Subcutaneous abdominal adipose tissue (tissue), 5 donors: ENCODE measurements around the gene FUCA1.

Source experiments
- H3K27ac ChIP-seq: one replicate; pipeline ENCODE4 v1.7.0; 2013; ENCODE audit warnings: low read depth, mild to moderate bottlenecking, inconsistent platforms, low read length, moderate library complexity
- H3K27me3 ChIP-seq, 5 donors: one replicate each; pipeline ENCODE4 v1.7.0; 2013; ENCODE audit warnings: low read length in 5 of 5, inconsistent platforms in 1 of 5; ENCODE audit not compliant: control insufficient read depth in 5 of 5, insufficient read depth in 4 of 5
- H3K36me3 ChIP-seq, 5 donors: one replicate each; pipeline ENCODE4 v1.7.0; 2013; ENCODE audit warnings: low read length in 5 of 5; ENCODE audit not compliant: control insufficient read depth in 5 of 5, insufficient read depth in 5 of 5
- H3K4me1 ChIP-seq, 5 donors: one replicate each; pipeline ENCODE4 v1.7.0; 2013; ENCODE audit warnings: low read length in 5 of 5, mild to moderate bottlenecking in 3 of 5, moderate library complexity in 1 of 5; ENCODE audit not compliant: control insufficient read depth in 5 of 5, insufficient read depth in 5 of 5
- H3K4me3 ChIP-seq, 5 donors: one replicate each; pipeline ENCODE4 v1.7.0; 2013; ENCODE audit warnings: low read length in 5 of 5, low read depth in 1 of 5
- H3K9ac ChIP-seq, 5 donors: one replicate each; pipeline ENCODE4 v1.7.0; 2013; ENCODE audit warnings: low read length in 5 of 5, mild to moderate bottlenecking in 4 of 5, moderate library complexity in 3 of 5
- H3K9me3 ChIP-seq, 5 donors: one replicate each; pipeline ENCODE4 v1.7.0; 2013; ENCODE audit warnings: low read length in 5 of 5; ENCODE audit not compliant: control insufficient read depth in 5 of 5
- donor health status: healthy.
- donor health status: healthy.
- donor health status: healthy.
- donor health status: healthy.
- donor health status: healthy.

Gene FUCA1

DNA sequence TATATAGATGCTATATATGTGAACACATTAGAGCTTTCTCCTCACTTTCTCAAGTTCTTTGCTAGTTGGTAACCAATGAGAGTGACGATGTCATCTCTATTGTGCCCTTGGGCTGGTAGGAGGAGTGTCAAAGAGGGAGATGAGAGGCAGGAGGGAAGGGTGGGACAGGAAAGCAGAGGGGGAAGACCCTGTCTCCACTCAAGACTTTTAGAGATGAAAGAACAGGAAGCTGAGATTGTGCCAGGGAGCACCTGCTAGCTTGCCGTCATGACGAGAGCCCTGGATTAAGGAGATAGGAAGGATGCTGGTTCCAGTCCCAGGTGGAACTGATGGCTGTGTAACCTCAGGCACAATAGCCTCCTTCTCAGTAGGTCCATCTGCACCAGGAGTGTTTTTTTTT is 28.4 kb upstream of the FUCA1 start:
- H3K36me3 ChIP-seq = no peaks in the 10 kb centered on the region
- H3K4me1 ChIP-seq = peaks cover 0 to 5% (median 3%) of the 10 kb centered on the region in 5 donors
- no peak overlapping the region for H3K4me3 ChIP-seq
- H3K27me3 ChIP-seq = no peaks in the 10 kb centered on the region
- no peak overlapping the region for H3K9ac ChIP-seq
- no peaks in the 10 kb centered on the region for H3K9me3 ChIP-seq
- no peak overlapping the region for H3K27ac ChIP-seq

DNA sequence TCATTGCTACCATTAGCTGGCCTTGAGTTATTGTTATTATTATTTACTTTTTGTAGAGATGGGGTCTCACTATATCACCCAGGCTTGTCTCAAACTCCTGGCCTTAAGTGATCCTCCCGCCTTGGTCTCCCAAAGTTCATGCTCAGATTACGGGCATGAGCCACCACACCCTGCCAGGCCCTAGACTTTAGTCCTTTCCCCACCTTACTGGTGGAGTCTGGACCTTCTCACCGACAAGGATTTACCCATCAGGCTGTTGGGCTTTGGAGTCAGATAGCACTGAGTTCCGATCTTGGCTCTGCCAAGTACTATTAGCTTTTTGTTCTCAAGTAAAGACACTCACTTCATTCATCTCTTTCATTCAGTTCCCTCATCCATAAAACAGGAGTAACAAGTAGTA is 27.9 kb upstream of the FUCA1 start:
- no peak overlapping the region for H3K27ac ChIP-seq

DNA sequence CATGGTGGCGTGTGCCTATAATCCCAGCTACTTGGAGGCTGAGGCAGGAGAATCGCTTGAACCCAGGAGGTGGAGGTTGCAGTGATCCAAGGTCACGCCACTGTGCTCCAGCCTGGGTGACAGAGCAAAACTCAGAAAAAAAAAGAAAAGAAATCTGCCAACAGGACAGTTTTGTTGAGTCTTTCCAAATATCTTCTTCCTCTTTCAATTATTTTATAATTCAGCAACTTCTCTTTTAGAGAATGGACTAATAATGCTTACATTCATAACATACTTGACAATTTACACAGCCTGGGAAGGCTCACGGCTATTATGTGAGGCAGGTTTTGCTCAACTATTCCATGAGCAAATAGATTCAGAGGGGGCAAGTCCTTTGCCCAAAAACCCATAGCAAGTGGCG is 27.0 kb upstream of the FUCA1 start:
- Histone ChIP-seq H3K9me3 (no peaks in the 10 kb centered on the region), H3K27ac (no peak overlapping the region), H3K9ac (no peak overlapping the region), H3K4me1 (peaks cover 0 to 5% (median 3%) of the 10 kb centered on the region in 5 donors), H3K27me3 (no peaks in the 10 kb centered on the region), H3K4me3 (no peak overlapping the region), H3K36me3 (no peaks in the 10 kb centered on the region)

More for the DNA sequence above, 27.9 kb upstream of the FUCA1 start:
- Histone ChIP-seq H3K4me1 (peaks cover 0 to 5% (median 3%) of the 10 kb centered on the region in 5 donors), H3K4me3 (no peak overlapping the region), H3K27me3 (no peaks in the 10 kb centered on the region), H3K9me3 (no peaks in the 10 kb centered on the region), H3K36me3 (no peaks in the 10 kb centered on the region), H3K9ac (no peak overlapping the region)

DNA sequence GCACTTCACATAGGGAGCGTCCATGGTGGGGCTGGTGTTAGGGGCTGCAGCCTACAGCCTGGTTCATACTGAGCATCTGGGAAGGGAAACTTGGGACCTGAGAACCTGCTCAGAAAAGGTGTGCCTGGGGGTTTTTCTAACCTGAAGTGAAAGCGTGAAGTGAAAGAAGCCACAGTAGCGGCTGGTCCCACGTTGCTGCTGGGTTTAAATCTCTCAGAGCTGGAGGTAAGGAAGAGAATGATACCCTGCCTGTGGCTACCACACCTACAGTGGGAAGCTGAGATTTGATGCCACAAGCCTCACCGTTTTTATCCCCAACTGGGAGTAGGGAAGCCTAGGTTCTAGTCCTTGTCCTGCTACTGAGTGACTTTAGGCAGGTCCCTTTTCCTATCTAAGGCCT is 21.0 kb upstream of the FUCA1 start:
- Histone ChIP-seq H3K9me3 (no peaks in the 10 kb centered on the region), H3K27ac (no peak overlapping the region), H3K4me1 (peaks cover 0 to 5% (median 0%) of the 10 kb centered on the region in 5 donors), H3K27me3 (no peaks in the 10 kb centered on the region), H3K9ac (no peak overlapping the region), H3K4me3 (no peak overlapping the region), H3K36me3 (no peaks in the 10 kb centered on the region)

DNA sequence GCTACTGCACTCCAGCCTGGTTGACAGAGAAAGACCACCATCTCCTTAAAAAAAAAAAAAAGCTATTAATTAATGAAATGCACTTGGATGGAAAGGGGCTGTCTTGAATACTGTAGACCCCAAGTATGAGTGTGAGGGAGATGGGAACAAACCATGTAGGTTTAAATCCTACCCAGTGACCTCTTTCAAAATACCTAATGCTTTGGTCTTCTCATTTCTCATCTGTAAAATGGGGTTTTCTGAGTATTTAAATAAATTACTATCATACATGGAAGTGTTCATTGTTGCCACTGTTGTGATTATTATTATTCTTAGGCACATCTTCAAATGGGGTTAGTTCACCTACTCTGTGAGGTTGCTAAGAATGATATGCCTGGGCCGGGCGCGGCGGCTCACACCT is 17.1 kb upstream of the FUCA1 start:
- Histone ChIP-seq H3K4me1 (peaks cover 0 to 5% (median 0%) of the 10 kb centered on the region in 5 donors), H3K36me3 (no peaks in the 10 kb centered on the region), H3K9me3 (peaks cover 0 to under 1% (median 0%) of the 10 kb centered on the region in 5 donors), H3K9ac (no peak overlapping the region), H3K4me3 (no peak overlapping the region), H3K27ac (no peak overlapping the region), H3K27me3 (no peaks in the 10 kb centered on the region)

DNA sequence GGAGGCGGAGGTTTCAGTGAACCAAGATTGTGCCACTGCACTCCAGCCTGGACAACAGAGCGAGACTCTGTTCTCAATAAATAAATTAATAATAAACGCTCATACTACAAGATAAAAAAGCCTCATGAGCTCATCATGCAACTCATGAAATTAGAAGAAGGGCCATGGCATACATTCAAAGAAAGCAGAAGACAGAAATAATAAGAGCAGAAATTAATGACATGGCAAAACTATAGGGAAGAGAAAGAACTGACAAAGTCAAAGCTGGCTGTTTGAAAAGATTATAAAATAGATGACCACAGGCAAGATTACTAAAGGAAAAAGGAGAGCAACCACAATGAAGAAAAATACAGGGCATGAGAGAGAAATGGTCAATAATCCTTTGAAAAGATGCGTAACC is 14.7 kb upstream of the FUCA1 start:
- Histone ChIP-seq H3K4me1 (peaks cover 0 to 5% (median 0%) of the 10 kb centered on the region in 5 donors), H3K9ac (no peak overlapping the region), H3K36me3 (no peaks in the 10 kb centered on the region), H3K27ac (no peak overlapping the region), H3K9me3 (peaks cover 5 to 24% (median 21%) of the 10 kb centered on the region in 5 donors), H3K4me3 (no peak overlapping the region), H3K27me3 (no peaks in the 10 kb centered on the region)

DNA sequence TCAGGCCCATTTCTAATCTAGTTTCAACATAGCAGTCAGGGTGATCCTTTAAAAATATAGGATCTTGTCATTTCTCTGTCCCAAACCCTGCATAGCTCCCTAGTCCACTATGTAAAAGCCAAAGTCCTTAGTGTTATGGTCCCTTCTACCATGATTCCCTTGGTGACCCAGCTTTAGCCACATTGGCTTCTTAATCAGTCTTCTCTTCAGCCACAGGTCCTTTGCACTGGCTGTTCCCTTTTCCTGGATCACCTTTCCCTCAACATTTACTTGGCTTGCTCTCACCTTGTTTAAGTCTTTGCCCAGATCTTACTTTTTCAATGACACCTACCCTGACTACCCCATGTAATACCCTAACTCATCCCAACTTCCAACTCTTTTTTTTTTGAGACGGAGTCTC is 11.7 kb upstream of the FUCA1 start:
- H3K9ac ChIP-seq = no peak overlapping the region
- H3K27me3 ChIP-seq = peaks cover 0 to 3% (median 0%) of the 10 kb centered on the region in 5 donors
- H3K36me3 ChIP-seq = no peaks in the 10 kb centered on the region
- no peak overlapping the region for H3K4me3 ChIP-seq
- no peaks in the 10 kb centered on the region for H3K4me1 ChIP-seq
- H3K27ac ChIP-seq = no peak overlapping the region
- peaks cover 5 to 25% (median 24%) of the 10 kb centered on the region in 5 donors for H3K9me3 ChIP-seq

DNA sequence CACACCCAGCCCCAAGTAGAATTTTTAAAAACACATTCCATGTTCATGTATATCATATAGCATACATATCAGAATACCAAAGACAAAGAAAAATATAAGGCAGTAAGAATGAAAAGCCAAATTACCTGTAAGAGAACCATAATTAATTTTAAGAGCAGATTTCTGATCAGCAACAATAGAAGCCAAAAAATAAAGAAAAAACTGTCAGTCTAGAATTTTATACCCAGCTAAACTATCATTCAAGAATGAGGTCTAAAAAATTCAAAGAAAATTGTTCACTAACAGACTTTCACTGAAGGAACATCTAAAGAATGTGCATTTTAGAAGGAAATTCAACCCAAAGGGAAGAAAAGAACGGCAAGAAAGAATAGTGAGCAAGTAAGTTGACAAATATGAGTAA is 10.6 kb upstream of the FUCA1 start:
- Histone ChIP-seq H3K9ac (no peak overlapping the region), H3K4me1 (no peaks in the 10 kb centered on the region), H3K36me3 (no peaks in the 10 kb centered on the region), H3K4me3 (no peak overlapping the region), H3K9me3 (peaks cover 5 to 25% (median 24%) of the 10 kb centered on the region in 5 donors), H3K27ac (no peak overlapping the region), H3K27me3 (peaks cover 0 to 3% (median 0%) of the 10 kb centered on the region in 5 donors)

DNA sequence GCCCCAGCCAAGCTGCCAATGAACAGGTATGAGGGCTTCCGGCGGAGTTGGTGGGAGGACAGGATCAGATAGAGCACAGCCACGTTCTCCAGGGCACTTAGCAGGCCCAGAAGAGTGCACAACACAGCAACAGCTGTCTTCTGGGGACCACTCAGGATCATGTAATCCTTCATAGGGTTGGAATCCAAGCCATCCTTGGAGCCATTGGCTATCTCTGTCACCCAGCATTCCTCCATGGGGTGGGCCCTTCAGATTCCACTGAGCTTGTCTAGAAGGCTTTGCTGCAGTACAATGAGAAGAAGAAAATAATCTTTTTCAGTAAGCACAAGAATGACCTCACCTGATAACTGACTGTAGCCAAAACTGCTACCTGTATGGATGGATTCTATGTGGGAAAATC is 7.3 kb upstream of the FUCA1 start:
- no peak overlapping the region for H3K27ac ChIP-seq
- H3K4me3 ChIP-seq = no peak overlapping the region
- H3K27me3 ChIP-seq = peaks cover 0 to 3% (median 0%) of the 10 kb centered on the region in 5 donors
- no peaks in the 10 kb centered on the region for H3K36me3 ChIP-seq
- H3K4me1 ChIP-seq = no peaks in the 10 kb centered on the region
- H3K9ac ChIP-seq = no peak overlapping the region
- peaks cover 5 to 25% (median 24%) of the 10 kb centered on the region in 5 donors for H3K9me3 ChIP-seq

DNA sequence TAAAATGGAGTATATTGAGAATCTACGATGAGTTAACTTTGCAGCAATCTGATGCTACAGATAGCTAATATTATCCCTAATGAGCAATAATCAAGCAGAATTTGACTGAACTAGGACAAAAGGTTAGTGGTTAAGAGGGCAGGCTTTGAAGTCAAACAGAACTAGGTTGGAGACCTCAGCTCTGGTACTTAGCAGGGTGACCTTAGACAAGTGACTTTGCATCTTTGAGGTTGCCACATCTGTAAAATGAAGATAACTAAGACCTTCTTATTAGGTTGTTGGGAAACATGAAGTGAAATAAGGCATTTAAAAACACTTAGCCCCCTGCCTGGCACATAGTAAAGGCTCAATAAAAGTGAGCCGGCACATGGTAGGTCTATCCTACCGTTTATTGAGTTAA is 4.3 kb upstream of the FUCA1 start:
- Histone ChIP-seq H3K4me1 (peaks cover 4 to 20% (median 15%) of the 10 kb centered on the region in 5 donors), H3K27ac (no peak overlapping the region), H3K4me3 (no peak overlapping the region), H3K9me3 (no peaks in the 10 kb centered on the region), H3K36me3 (no peaks in the 10 kb centered on the region), H3K9ac (no peak overlapping the region), H3K27me3 (peaks cover 0 to 3% (median 0%) of the 10 kb centered on the region in 5 donors)
